ENCODE data around the gene VAMP5. TPM values are rescaled to one million over a fixed set of nuclear protein-coding genes. Genes with fewer than 3 reads are reported as not detected.

The VAMP5 gene
- total and polyA plus RNA-seq, 10 of the 15 experiments (the other 5 are each of a cell fraction or from before 2014, with no cell fraction given), result 3.8 to 52.7 (median 24.1) TPM

GRCh38 chr2:85557130-85557529 lies 27.1 kb upstream of the VAMP5 start (continued):
- TF ChIP-seq BCLAF1 (IDR thresholded peaks at IDR 0.05) (no peak), SPI1 (IDR thresholded peaks at IDR 0.05; ENCODE audit: borderline replicate concordance, insufficient read depth, low read depth, low read length) (no peak), FOS (IDR thresholded peaks at IDR 0.05; ENCODE audit: borderline replicate concordance, extremely low read depth, insufficient read length) (no peak)

DNA sequence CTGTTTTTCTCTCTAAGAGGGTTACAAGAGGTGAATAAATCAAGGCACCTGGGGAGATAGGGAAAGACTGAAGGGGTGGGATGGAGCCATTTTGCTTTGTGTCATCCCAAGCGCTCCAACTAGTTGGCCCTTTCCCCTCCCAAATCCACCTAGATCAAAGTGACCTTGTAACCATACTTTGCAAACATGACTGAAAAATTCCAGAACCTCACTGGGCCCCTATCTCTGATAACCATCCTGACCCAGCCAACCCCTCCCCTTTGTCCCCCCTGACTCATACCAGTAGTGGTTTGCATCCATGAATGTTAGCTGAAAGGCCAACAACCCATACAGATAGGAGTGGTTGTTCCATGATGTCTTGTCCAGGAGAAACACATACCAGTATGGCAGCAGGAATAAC lies 26.1 kb upstream of the VAMP5 start:
- FAIRE-seq, result no peak
- CTCF ChIA-PET, result interaction anchor here (1.1 kb wide), 1 partner anchor 7 kb away, joined by 3 read pairs; no protein-coding TSS in a partner anchor
- Histone ChIP-seq H3K4me2 (ENCODE audit: control insufficient read depth, insufficient read depth) (no peak overlapping the region), H3K27me3 (replicated peaks in 1 of 2; ENCODE audit: control insufficient read depth in 2 of 2, insufficient read depth in 2 of 2, low read length in 1 of 2) (no peaks in the 10 kb centered on the region), H3K27ac (ENCODE audit: control insufficient read depth, insufficient read depth) (no peak overlapping the region), H3K4me1 (ENCODE audit: control insufficient read depth, insufficient read depth, low read length) (no peaks in the 10 kb centered on the region), H4K20me1 (ENCODE audit: control insufficient read depth, insufficient read depth) (no peaks in the 10 kb centered on the region), H3K9ac (ENCODE audit: control insufficient read depth, insufficient read depth, low read length) (no peak overlapping the region), H3K79me2 (ENCODE audit: control insufficient read depth, insufficient read depth, low read length) (peaks cover 18% of the 10 kb centered on the region), H3K36me3 (ENCODE audit: control insufficient read depth in 2 of 2, insufficient read depth in 2 of 2, low read length in 1 of 2) (peaks cover 3 to 6% of the 10 kb centered on the region in 2 experiments; a peak in 3 of 4 replicates), H3K9me3 (replicated peaks; ENCODE audit: control insufficient read depth, insufficient read depth, low read length) (no peaks in the 10 kb centered on the region), H3K4me3 (no peak overlapping the region), H2AFZ (ENCODE audit: control insufficient read depth, low read depth, low read length) (no peak overlapping the region)
- intact Hi-C loops (cut with micrococcal nuclease; ENCODE audit: unreplicated experiment) (no loop called here), in situ Hi-C loops (cut with MboI) (loop anchor here (5.0 kb wide), 1 partner anchor 136 kb away; no protein-coding TSS in a partner anchor)
- SMC1A ChIA-PET (ENCODE audit: uncharacterized antibody, unreplicated experiment), result interaction anchor here (1.5 to 3.2 kb wide), 2 partner anchors 17 to 138 kb away, joined by 4 to 15 read pairs; no protein-coding TSS in a partner anchor
- WGBS (ENCODE audit: insufficient coverage, insufficient replicate concordance, low lambda C conversion rate, missing lambda C conversion rate), result 100% methylated on average over 1 of the region's 1 CpG
- no TSS peak for BruUV-seq (replicated peaks)
- ATAC-seq, result no peak
- no peak for DNase-seq (ENCODE audit: low read depth, low spot score)
- POLR2A ChIA-PET, result no interaction called here
- RAD21 ChIA-PET (ENCODE audit: unreplicated experiment), result interaction anchor here (1.3 kb wide), 1 partner anchor 137 kb away, joined by 3 read pairs; no protein-coding TSS in a partner anchor
- TF ChIP-seq ZBED1 (IDR thresholded peaks at IDR 0.05; ENCODE audit: borderline replicate concordance), result no peak
- TF ChIP-seq PML (IDR thresholded peaks at IDR 0.05; ENCODE audit: low read length), result no peak
- TF ChIP-seq POU2F2 (IDR thresholded peaks at IDR 0.05; ENCODE audit: borderline replicate concordance, low read depth, low read length), result no peak
- TF ChIP-seq SP1 (IDR thresholded peaks at IDR 0.05; ENCODE audit: low read depth, low read length), result no peak
- TF ChIP-seq, protein P1, sequence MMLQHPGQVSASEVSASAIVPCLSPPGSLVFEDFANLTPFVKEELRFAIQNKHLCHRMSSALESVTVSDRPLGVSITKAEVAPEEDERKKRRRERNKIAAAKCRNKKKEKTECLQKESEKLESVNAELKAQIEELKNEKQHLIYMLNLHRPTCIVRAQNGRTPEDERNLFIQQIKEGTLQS (IDR thresholded peaks at IDR 0.05; ENCODE audit: borderline replicate concordance, extremely low read depth, low read depth, low read length), result no peak
- TF ChIP-seq, protein P2, sequence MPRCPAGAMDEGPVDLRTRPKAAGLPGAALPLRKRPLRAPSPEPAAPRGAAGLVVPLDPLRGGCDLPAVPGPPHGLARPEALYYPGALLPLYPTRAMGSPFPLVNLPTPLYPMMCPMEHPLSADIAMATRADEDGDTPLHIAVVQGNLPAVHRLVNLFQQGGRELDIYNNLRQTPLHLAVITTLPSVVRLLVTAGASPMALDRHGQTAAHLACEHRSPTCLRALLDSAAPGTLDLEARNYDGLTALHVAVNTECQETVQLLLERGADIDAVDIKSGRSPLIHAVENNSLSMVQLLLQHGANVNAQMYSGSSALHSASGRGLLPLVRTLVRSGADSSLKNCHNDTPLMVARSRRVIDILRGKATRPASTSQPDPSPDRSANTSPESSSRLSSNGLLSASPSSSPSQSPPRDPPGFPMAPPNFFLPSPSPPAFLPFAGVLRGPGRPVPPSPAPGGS (IDR thresholded peaks at IDR 0.05; ENCODE audit: borderline replicate concordance, insufficient read depth, low read depth, low read length, poor library complexity, severe bottlenecking), result no peak
- no peak for TF ChIP-seq RELA (IDR thresholded peaks at IDR 0.05; ENCODE audit: borderline replicate concordance, partially characterized antibody)
- TF ChIP-seq TCF12 (IDR thresholded peaks at IDR 0.05; ENCODE audit: low read depth, low read length), result no peak
- no peak for TF ChIP-seq KAT2A (conservative IDR thresholded peaks at IDR 0.05; ENCODE audit: control insufficient read depth, low read depth, low read length)
- no peak for TF ChIP-seq FOXM1 (IDR thresholded peaks at IDR 0.05; ENCODE audit: low read depth, low read length)
- TF ChIP-seq RAD51 (IDR thresholded peaks at IDR 0.05), result no peak
- no peak for TF ChIP-seq ZNF207 (IDR thresholded peaks at IDR 0.05; ENCODE audit: borderline replicate concordance)
- TF ChIP-seq SREBF2 (IDR thresholded peaks at IDR 0.05; ENCODE audit: low read length), result no peak
- TF ChIP-seq SMARCA5 (IDR thresholded peaks at IDR 0.05), result no peak
- TF ChIP-seq MLLT1 (IDR thresholded peaks at IDR 0.05), result no peak
- TF ChIP-seq DPF2 (IDR thresholded peaks at IDR 0.05), result no peak

All from GM12878 (cell line).